Heart right ventricle (tissue), 16 donors: ENCODE data around the gene UPP1. TPM values are rescaled to one million over a fixed set of nuclear protein-coding genes. Genes with fewer than 3 reads are reported as not detected.

Experiments
- ATAC-seq, 8 donors: fragments of 200-7000 bp; cut with Tn5 transposase; one replicate each; pipeline ENCODE4 v1.9.1; 2020; ENCODE audit warnings: mild to moderate bottlenecking in 8 of 8, moderate library complexity in 8 of 8, moderate number of reproducible peaks in 1 of 8
- DNase-seq, 2 donors: peaks; one replicate each; pipeline ENCODE4 v3.0.0-alpha.2; 2020
- H3K27ac ChIP-seq, 10 donors: fragments of 200-600 bp; sonication (generic) in 2 of 10; one replicate each; pipeline versions ENCODE4 v1.5.0 to v1.8.0; 2020 to 2022; ENCODE audit warnings: mild to moderate bottlenecking in 3 of 10
- H3K27me3 ChIP-seq, 7 donors: fragments of 200-600 bp; one replicate each; pipeline ENCODE4 v1.8.0; 2021 to 2022; ENCODE audit warnings: mild to moderate bottlenecking in 2 of 7
- H3K36me3 ChIP-seq, 9 donors: fragments of 200-600 bp; sonication (generic) in 1 of 9; one replicate each; pipeline versions ENCODE4 v1.5.0 to v1.8.0; 2020 to 2022; ENCODE audit warnings: mild to moderate bottlenecking in 2 of 9
- H3K4me1 ChIP-seq, 9 donors: fragments of 200-600 bp; sonication (generic) in 1 of 9; one replicate each; pipeline versions ENCODE4 v1.5.0 to v1.8.0; 2020 to 2022; ENCODE audit warnings: mild to moderate bottlenecking in 4 of 9
- H3K4me3 ChIP-seq, 10 donors: fragments of 200-600 bp; sonication (generic) in 2 of 10; one replicate each; pipeline versions ENCODE4 v1.5.0 to v1.8.0; 2020 to 2022; ENCODE audit warnings: mild to moderate bottlenecking in 7 of 10, moderate library complexity in 2 of 10
- H3K9me3 ChIP-seq, 11 donors: fragments of 200-600 bp in 10 of 11; sonication (generic) in 2 of 11; one replicate each; pipeline versions ENCODE4 v1.5.0 to v1.8.0; 2013 to 2022; ENCODE audit warnings: mild to moderate bottlenecking in 2 of 11, control low read depth in 1 of 11, moderate library complexity in 1 of 11
- CTCF ChIP-seq, 9 donors: fragments of 200-600 bp; sonication (generic) in 2 of 9; IDR thresholded peaks; one replicate each; pipeline versions ENCODE4 v1.5.0 to v1.8.0; 2021 to 2022; ENCODE audit warnings: antibody characterized with exemption in 9 of 9, mild to moderate bottlenecking in 5 of 9, moderate library complexity in 1 of 9
- whole genome bisulfite sequencing, 2 donors: extraction: QIAGEN DNeasy Blood & Tissue Kit; methylation state at CpG; one replicate each; pipeline ENCODE4 v1.1.7; 2013; ENCODE audit warnings: inconsistent platforms in 1 of 2; 5-methylcytosine and 5-hydroxymethylcytosine counted together
- intact Hi-C, 10 donors: fragments of 100-400 bp; cut with DNase I; formaldehyde crosslinking; loops; one replicate each; pipeline versions ENCODE4 v1.11.1 to v1.14.2; 2022
- polyA plus RNA-seq, 2 donors: library from polyadenylated mRNA; stranded (reverse); fragments of 200-250 nt; gene quantifications; one replicate each; pipeline ENCODE4 v1.2.3, GENCODE V29; 2013
- total RNA-seq, 10 donors: library from RNA; stranded (reverse); fragmentation: NEBNext Ultra II Directional in 3 of 10; extraction: Animal tissue kit (Norgen Biotek cat#: 25700) in 3 of 10; gene quantifications; one replicate each; pipeline versions ENCODE4 v1.2.1 to v1.2.4, GENCODE V29; 2021 to 2023
- donor health status: Arrhythmogenic right ventricular cardiomyopathy.
- donor health status: ischemic (EF 13 %, LVEDD 7.1; RV severe dilation, severe dysfunction).
- donor health status: healthy with polysubstance abuse.
- donor health status: DM: no; HTN: yes; CAD: no.
- donor health status: DM: no; HTN: no; CAD: no.
- donor health status: ischemic (EF 25% LVEDD 6.9; RV normal size, moderate dysfunction).
- donor health status: ischemic (EF 25% LVEDD 5.7; RV mildly dilated, moderate dysfunction).
- donor health status: healthy.
- donor health status: DM: yes; HTN: yes; CAD: no.
- donor health status: Ischemic cardiomyopathy.
- donor health status: ischemic (EF 35%, LVEDD 5.7; RV mildly dilated, moderate dysfunction).
- donor health status: nonischemic (EF 11% LVEDD 7.7; RV severe dilation, severe dysfunction).
- donor health status: DM: yes; HTN: yes; CAD: no.
- donor health status: PGD.
- donor health status: ischemic (EF 29% LVEDD 5.4; RV normal size, mild dysfunction).
- donor health status: nonischemic (EF 23%, LVEDD 6.1; RV moderate dilation, normal function).

UPP1 gene
- total and polyA plus RNA-seq, 12 donors, result 14.4 to 54.5 (median 18.8) TPM

GRCh38 chr7:48058990-48059389, 30.1 kb upstream of the UPP1 start:
- no peak for ATAC-seq
- no peaks in the 10 kb centered on the region for H3K36me3 ChIP-seq
- WGBS, 2 donors, result 68 to 91% methylated on average over 2 of the region's 2 CpGs
- no peak for DNase-seq
- H3K9me3 ChIP-seq, result peaks cover 0 to 30% (median 0%) of the 10 kb centered on the region in 11 donors
- intact Hi-C loops, result no loop called here
- TF ChIP-seq CTCF (IDR thresholded peaks at IDR 0.05), result no peak
- no peaks in the 10 kb centered on the region for H3K4me1 ChIP-seq
- no peaks in the 10 kb centered on the region for H3K27me3 ChIP-seq
- H3K27ac ChIP-seq, result no peak overlapping the region
- no peak overlapping the region for H3K4me3 ChIP-seq

- TF ChIP-seq CTCF (IDR thresholded peaks at IDR 0.05), result no peak
- DNase-seq (no peak), ATAC-seq (no peak)
- H3K9me3 ChIP-seq, result peaks cover 0 to 31% (median 0%) of the 10 kb centered on the region in 11 donors
- no peak overlapping the region for H3K4me3 ChIP-seq
- 93 to 97% methylated on average over 5 of the region's 5 CpGs for WGBS, 2 donors
- intact Hi-C loops, result no loop called here
- H3K36me3 ChIP-seq, result no peaks in the 10 kb centered on the region
- no peaks in the 10 kb centered on the region for H3K27me3 ChIP-seq
- no peaks in the 10 kb centered on the region for H3K4me1 ChIP-seq
- H3K27ac ChIP-seq, result no peak overlapping the region
These were observed 29.4 kb upstream of the UPP1 start for GRCh38 chr7:48059706-48060105.

GRCh38 chr7:48063985-48064384, 25.1 kb upstream of the UPP1 start:
- no peak for ATAC-seq
- Histone ChIP-seq H3K27ac (no peak overlapping the region), H3K27me3 (no peaks in the 10 kb centered on the region), H3K4me1 (peaks cover 0 to 10% (median 0%) of the 10 kb centered on the region in 9 donors), H3K9me3 (peaks cover 0 to 12% (median 0%) of the 10 kb centered on the region in 11 donors), H3K4me3 (no peak overlapping the region), H3K36me3 (no peaks in the 10 kb centered on the region)
- WGBS, 2 donors, result 84 to 89% methylated on average over 1 of the region's 1 CpG
- no peak for TF ChIP-seq CTCF (IDR thresholded peaks at IDR 0.05)
- intact Hi-C loops, result no loop called here
- no peak for DNase-seq

GRCh38 chr7:48067475-48067874, 21.6 kb upstream of the UPP1 start:
- ATAC-seq, result no peak
- Histone ChIP-seq H3K36me3 (no peaks in the 10 kb centered on the region), H3K27me3 (no peaks in the 10 kb centered on the region), H3K4me1 (peaks cover 0 to 10% (median 0%) of the 10 kb centered on the region in 9 donors), H3K9me3 (peaks cover 0 to 26% (median 0%) of the 10 kb centered on the region in 11 donors), H3K4me3 (no peak overlapping the region), H3K27ac (no peak overlapping the region)
- intact Hi-C loops, result no loop called here
- no peak for DNase-seq
- WGBS, 2 donors, result 89 to 93% methylated on average over 2 of the region's 2 CpGs
- no peak for TF ChIP-seq CTCF (IDR thresholded peaks at IDR 0.05)
